ENCODE measurements around the gene EXOG.

The EXOG gene

DNA sequence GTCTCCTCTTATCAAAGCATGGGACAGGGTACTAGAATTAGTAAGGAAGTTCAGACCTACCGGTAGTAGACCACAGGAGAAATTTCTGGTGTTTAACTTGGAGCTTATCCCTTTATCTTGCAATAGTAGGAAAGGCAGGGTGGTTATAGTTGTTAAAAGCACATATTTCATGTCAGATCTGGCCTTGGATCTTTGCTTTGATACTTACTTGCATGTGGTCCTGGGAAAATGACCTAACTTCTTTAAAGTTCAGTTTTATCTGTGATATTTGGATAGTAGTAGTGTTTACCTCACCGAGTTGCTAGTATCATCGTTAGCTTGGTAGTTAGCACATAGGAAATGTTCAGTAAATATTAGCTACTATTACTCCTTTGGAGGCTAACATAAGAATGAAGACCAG is 15.4 kb downstream of the EXOG start:
- DNase-seq: no peak

DNA sequence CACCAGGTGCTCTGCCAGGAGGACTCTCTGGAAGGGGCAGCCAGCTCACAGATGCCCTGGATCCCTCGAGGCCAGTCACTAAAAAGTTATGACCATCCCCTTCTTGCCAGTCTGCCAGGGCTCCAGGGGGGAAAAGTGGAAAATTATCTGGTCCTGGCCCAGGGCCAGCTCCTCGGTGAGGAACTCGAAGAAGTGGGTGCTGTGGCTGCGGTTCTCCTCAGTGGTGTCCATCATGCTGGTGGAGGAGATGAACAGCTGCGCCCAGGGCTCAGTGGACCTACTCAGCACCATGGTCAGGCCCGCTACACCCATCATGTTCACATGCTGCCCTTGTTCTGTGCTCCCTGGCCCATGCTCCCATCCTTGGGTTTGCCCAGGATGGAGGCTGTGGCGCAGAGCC is 19.2 kb downstream of the EXOG start:
- DNase-seq: no peak

GRCh38 chr3:38516669-38517068 is 20.5 kb downstream of the EXOG start:
- DNase-seq: no peak

DNA sequence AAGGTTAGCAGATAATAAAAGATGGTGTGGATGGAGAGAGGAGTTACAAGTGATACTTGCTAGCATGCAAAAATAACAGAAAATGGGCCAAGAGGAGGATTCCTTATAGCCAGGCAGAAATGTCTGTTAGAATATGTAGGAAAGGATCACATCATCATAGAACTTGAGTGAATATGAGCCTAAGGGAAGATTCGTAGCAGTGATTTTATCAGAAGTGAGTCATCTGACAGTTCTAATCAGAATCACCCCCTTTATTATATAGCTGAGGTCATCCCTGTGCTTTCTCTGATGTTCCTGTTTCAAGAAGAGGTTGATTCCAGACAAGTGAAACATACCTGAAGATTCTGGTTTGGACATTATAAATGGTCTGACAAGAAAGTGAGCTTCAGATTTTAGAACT is 22.9 kb downstream of the EXOG start:
- DNase-seq: no peak

- no peak for DNase-seq
These were observed 23.5 kb downstream of the EXOG start for GRCh38 chr3:38519651-38520050.

GRCh38 chr3:38521391-38521987 is 25.3 kb downstream of the EXOG start:
- DNase-seq: peak; percentile 74

DNA sequence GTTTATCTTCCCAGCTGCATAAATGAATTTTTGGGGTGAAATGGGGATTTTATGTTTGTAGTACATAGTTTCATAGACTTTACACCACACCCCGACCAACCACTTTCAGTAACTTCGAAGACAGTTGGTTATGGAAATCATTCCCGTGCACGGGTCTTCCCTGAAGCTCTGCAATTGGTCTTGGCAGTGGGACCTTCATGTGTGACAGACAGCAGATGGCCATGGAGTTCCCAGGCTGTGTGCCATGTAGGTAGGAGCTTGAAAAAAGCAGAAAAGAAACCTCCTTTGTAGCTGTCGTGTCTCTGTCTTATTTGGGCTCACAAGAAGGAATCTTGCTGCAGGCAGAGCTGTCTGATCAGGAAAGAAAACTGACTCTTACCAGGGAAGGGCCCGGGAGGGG is 25.9 kb downstream of the EXOG start:
- no peak for DNase-seq

DNA sequence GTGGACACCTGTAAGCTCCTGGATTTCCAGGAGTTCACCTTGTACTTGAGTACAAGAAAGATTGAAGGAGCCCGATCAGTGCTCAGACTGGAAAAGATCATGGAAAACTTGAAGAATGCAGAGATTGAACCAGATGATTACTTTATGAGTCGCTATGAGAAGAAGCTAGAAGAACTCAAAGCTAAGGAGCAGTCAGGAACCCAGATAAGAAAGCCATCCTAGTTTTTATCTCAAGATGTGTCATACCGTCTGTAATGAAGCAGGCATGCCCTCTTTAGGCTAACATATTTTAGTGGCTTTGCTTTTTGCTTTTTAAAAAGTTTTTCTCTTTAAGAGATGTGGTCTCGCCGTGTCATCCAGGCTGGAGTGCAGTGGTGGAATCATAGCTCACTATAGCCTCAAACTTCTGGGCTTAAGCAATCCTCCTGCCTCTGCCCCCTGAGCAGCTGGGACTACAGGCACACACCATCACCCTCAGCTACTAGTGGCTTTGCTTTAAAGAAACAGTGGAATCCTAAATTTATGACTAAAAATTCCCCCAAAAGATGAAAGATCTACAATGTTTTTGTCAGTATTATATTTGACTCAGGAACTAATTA is 28.1 kb downstream of the EXOG start:
- DNase-seq: no peak

DNA sequence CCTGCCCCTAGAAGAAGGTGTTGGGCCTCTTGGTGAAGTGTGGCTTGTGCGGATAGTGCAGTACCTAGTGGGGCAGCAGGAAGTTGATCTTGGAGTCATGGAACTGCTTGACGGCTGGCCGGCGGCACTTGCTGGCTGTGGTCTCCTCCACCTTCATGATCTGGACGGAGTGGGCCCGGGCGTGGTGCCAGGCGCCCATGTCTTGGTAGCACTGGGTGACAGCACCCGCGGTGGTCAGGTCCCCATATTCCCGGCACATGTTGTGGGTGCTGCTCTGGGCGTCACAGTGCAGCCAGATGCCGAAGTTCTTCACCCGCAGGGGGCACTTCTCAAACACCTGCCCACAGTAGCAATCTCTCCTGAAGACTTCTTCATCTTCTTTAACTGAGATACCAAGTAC is 30.7 kb downstream of the EXOG start:
- DNase-seq: no peak

GRCh38 chr3:38528457-38528856 is 32.3 kb downstream of the EXOG start:
- peak; percentile 10 for DNase-seq

- DNase-seq: no peak
These were observed 36.4 kb downstream of the EXOG start for GRCh38 chr3:38532529-38532928.

GRCh38 chr3:38533285-38533976 is 37.3 kb downstream of the EXOG start:
- DNase-seq: no peak

GRCh38 chr3:38534180-38534579 is 38.0 kb downstream of the EXOG start:
- no peak for DNase-seq

DNA sequence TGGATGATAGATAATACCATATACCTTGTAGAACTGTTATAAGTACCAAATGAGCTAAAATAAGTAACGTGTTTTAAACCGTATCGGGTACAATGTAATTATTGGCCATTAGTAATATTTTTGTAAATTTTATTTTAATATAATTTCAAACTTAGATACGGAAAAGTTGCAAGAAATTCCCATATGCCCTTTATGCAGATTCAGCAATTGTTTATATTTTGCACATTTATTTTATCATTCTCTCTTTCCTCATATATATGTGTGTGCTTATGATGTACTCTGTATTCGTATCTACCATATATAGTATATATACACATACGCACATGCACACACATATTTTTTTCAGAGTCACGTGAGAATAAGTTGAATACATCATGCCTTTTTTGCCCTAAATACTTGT is 38.5 kb downstream of the EXOG start:
- DNase-seq: no peak

DNA sequence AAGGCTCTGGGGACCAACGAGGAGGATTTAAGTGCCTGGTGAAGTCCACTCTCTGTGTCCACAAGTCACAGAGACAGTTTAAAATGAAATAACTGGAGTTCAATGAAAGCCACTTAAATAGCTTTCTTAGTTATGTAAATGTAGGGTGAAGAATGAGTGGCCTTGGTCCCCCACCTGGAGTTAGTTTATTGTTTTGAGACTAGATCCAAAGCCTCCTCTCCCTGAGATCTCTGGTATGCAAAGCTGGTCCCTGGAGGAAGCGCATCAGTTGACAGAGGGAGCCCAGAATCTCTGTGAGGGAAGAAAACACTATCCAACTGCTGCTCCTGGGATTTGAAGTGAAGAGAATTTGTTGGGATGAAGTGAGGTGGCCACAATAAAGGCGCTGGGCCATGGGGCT is 40.5 kb downstream of the EXOG start:
- no peak for DNase-seq

DNA sequence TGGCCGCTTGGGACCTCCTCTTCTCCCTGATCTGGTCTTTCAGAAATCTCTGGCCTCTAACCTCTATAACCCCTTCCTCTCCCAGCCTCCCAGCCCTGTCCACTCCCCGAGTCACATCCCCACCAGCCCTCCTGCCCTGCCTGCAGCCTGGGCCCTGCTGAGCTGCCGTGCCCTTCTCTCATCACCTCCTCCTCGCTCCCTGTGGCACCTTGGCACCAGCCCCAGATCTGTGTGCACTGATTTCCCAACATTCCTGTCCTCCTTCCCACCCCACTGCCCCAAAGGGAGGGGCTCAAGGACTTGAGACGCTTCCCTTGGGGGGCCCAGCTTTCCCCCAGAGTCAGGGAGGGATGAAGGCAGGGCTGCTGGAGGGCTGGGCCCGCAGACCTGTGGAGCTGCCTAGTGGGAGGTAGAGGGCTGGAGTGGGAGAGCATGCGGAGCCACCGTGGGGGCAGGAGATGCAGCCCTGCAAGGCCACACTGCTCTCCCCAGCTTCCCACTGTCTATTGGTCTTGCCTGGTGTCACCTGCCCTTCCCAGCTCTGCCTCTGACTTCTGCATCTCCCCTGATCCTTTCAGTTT is 42.7 kb downstream of the EXOG start:
- DNase-seq: no peak

DNA sequence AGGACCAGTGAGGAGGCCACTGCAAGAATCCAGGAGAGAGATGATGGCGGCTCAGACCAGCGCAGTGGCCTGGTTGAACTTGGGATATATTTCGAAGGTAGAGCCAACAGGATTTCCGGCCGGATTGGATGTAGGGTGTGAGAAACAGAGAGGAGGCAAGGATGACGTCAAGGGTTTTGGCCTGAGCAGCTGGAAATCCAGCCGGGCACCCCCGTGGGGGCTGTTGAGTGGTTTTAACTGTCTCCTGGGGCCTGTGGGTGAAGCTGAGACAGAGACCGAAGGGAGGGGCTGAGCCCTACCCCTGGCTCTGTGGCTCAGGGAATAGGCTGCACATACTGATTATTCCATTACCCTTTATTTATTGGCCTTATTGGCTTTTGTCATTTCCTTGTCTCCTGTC is 45.7 kb downstream of the EXOG start:
- no peak for DNase-seq

DNA sequence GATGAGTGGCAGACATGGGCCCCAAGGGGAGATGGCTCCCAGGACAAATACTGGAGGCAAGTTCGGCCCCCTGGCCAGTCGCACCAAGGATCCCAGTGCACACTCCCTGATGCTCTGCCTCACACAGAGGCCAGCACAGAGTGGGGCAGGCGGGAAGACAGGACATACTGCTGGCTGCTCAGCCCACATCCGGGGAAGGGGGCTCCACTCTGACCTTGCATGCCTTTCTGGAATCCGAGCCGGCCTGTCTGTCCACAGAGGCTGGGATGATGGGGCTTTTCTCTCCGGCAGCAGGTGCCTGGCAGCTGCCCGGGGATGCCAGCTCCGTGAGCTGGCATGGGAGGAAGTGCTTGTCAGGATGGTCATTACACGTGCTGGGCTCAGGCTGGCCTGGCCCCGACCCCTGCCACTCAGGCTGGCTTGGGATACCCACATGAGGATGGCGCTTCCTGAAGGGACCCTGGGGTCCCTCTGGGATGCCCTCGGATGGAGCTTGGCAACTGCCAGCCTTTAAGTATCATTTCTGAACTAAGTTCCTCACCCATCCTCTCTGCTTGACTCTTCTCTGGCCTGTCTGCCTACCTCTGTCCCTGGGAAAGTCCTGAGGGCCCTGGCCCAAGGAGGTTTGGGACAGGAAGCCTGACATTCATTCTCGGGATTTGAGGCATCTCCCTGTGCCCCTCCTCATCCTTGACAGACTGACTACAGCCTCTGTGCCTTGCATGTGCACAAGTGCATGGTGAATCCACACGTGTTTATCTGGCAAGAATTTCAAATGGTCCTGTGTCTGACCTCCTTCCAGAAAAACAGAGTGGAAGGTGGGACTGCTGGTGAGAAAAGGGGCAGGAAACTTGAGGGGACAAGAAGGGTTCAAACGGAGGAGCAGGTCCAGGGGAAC is 46.5 kb downstream of the EXOG start:
- no peak for DNase-seq

DNA sequence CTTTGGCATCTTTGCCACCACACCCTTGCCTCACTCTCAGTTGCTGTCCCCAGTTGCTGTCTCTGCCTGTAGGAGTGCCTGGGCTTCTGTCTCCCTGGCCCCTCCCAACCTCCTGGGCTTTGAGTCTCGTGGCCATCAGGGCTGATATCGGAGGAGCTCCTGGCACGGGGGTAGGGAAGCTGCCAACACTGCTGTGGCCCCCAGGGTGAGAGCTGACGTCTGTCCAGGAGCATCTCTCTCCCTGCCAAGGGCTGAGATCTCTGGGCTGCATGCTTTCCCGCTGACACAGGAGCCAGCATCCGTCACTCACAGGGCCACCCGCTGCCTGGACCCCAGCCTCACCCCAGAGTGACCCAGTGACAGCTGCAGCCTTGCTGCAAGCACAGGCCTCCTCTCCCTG is 47.4 kb downstream of the EXOG start:
- DNase-seq: no peak

DNA sequence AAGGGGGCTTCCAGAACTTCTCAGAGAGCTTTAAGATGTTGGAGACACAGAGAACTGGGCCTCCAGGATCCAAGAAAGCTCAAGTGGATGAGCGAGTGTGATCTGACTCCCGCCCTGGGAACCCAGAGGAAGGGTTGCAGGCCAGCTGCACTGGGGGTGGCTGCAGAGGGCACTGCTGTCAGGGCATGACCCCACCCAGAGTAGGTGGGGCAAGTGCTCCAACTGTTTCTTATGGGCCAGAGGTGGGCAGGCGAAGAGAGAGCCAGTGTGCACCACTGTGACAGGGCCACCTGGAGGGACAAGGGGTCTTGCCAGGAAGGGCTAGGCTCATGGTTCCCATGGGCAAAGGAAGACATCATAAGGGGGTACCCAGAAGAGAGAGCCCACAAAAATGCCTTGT is 48.8 kb downstream of the EXOG start:
- no peak for DNase-seq

- no peak for DNase-seq
These were observed 49.4 kb downstream of the EXOG start for GRCh38 chr3:38545550-38545949.

DNA sequence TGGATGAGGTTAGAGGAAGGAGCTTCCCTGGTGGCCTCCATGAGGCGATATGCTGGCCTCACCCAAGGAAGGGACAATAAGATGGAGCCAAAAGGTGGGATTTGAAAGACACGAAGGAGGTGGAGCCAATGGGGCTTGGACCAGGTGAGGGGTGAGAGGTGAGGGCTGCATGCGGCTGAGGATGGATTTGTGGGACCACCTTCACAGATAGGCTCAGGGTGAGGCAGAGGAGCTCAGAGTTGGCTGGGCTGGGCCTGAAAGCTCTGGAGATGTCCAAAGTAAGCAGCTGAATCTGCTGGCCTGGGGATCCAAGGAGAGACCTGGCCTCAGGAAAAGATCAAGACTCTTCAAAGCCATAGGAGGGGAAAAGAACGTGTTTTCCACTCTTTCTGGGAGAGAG is 49.8 kb downstream of the EXOG start:
- DNase-seq: no peak
